SK-N-SH (cell line): ENCODE data around the gene RMND1. TPM values are rescaled to one million over a fixed set of nuclear protein-coding genes. Genes with fewer than 3 reads are reported as not detected.

Experiments
- CTCF ChIA-PET: fragments of 300-600, 350-600 bp; formaldehyde crosslinking; extraction: SDS; loops from one replicate; lab custom pipeline; 2021; lab: Yijun Ruan, JAX
- POLR2A ChIA-PET: fragments of 350-600 bp; sonication (Branson Sonifier 250); formaldehyde crosslinking; extraction: SDS; loops from one replicate; lab custom pipeline; 2020; ENCODE audit warnings: antibody characterized with exemption, inconsistent platforms; lab: Yijun Ruan, JAX
- DNase-seq: peaks from one replicate; pipeline ENCODE4 v3.0.0; 2012
- H2AFZ ChIP-seq: fragments of 200-600 bp; sonication (generic); 2 replicates; pipeline ENCODE4 v1.8.1; 2016; ENCODE audit warnings: antibody characterized with exemption, mild to moderate bottlenecking, low read depth
- H3F3A ChIP-seq: fragments of 200-600 bp; sonication (generic); replicated peaks from 2 replicates; pipeline ENCODE3; 2016; ENCODE audit warnings: antibody characterized with exemption, mild to moderate bottlenecking; ENCODE audit not compliant: insufficient read depth
- H3K27ac ChIP-seq, 2 experiments: fragments of 200-500 bp in 1 of 2; fragments of 200-600 bp in 1 of 2; sonication (Bioruptor generic) in 1 of 2; sonication (generic), shearing (Covaris generic) in 1 of 2; 2 replicates each; pipeline versions ENCODE4 v1.5.1 to v1.6.1; 2014 to 2016; ENCODE audit warnings: low read depth in 2 of 2, inconsistent platforms in 1 of 2, low read length in 1 of 2, mild to moderate bottlenecking in 1 of 2, mixed read lengths in 1 of 2
- H3K27me3 ChIP-seq: fragments of 200-600 bp; sonication (generic), shearing (Covaris generic); 2 replicates; pipeline ENCODE4 v1.6.1; 2016; ENCODE audit warnings: mixed run types; ENCODE audit not compliant: insufficient read depth
- H3K36me3 ChIP-seq, 2 experiments: fragments of 200-500 bp in 1 of 2; fragments of 200-600 bp in 1 of 2; sonication (Bioruptor generic) in 1 of 2; sonication (generic) in 1 of 2; replicated peaks in 1 of 2; 2 replicates each; pipeline versions ENCODE3 to v1.5.1; 2014 to 2016; ENCODE audit warnings: low read length in 1 of 2, mild to moderate bottlenecking in 1 of 2; ENCODE audit not compliant: insufficient read depth in 2 of 2, control insufficient read depth in 1 of 2
- H3K4me1 ChIP-seq, 2 experiments: fragments of 200-500 bp in 1 of 2; fragments of 200-600 bp in 1 of 2; sonication (Bioruptor generic) in 1 of 2; sonication (generic), shearing (Covaris generic) in 1 of 2; 2 replicates each; pipeline versions ENCODE4 v1.5.1 to v1.6.1; 2014 to 2016; ENCODE audit warnings: low read depth in 1 of 2, low read length in 1 of 2, mixed run types in 1 of 2; ENCODE audit not compliant: insufficient read depth in 2 of 2, control insufficient read depth in 1 of 2
- H3K4me2 ChIP-seq: fragments of 200-600 bp; sonication (generic), shearing (Covaris generic); 2 replicates; pipeline ENCODE4 v1.6.1; 2017; ENCODE audit warnings: mixed run types
- H3K4me3 ChIP-seq, 2 experiments: fragments of 200-500 bp in 1 of 2; fragments of 200-600 bp in 1 of 2; sonication (Bioruptor generic) in 1 of 2; sonication (generic), shearing (Covaris generic) in 1 of 2; 2 replicates each; pipeline versions ENCODE4 v1.5.1 to v1.8.1; 2014 to 2016; ENCODE audit warnings: low read depth in 2 of 2, inconsistent platforms in 1 of 2, low read length in 1 of 2, mild to moderate bottlenecking in 1 of 2, mixed read lengths in 1 of 2, moderate library complexity in 1 of 2
- H3K79me2 ChIP-seq: fragments of 200-600 bp; sonication (generic); 2 replicates; pipeline ENCODE4 v1.8.1; 2017; ENCODE audit warnings: mild to moderate bottlenecking; ENCODE audit not compliant: insufficient read depth
- H3K9ac ChIP-seq: fragments of 200-600 bp; sonication (generic); 2 replicates; pipeline ENCODE4 v1.6.1; 2017; ENCODE audit warnings: mixed run types
- H3K9me2 ChIP-seq: fragments of 200-600 bp; sonication (generic); 2 replicates; pipeline ENCODE4 v1.6.1; 2017; ENCODE audit warnings: mixed run types
- H3K9me3 ChIP-seq: fragments of 200-600 bp; sonication (generic); 2 replicates; pipeline ENCODE4 v1.6.1; 2017; ENCODE audit warnings: mixed run types, mild to moderate bottlenecking, moderate library complexity
- H4K20me1 ChIP-seq: fragments of 200-600 bp; sonication (generic); 2 replicates; pipeline ENCODE4 v1.6.1; 2017; ENCODE audit warnings: mild to moderate bottlenecking, mixed run types; ENCODE audit not compliant: insufficient read depth
- ELF1 ChIP-seq: IDR thresholded peaks from 2 replicates; pipeline ENCODE4 v1.4.0; 2012
- EP300 ChIP-seq, 2 experiments: IDR thresholded peaks; 2 replicates each; pipeline versions ENCODE4 v1.4.0 to v1.6.1; 2012; ENCODE audit warnings: borderline replicate concordance in 1 of 2, low read depth in 1 of 2, low read length in 1 of 2
- FOXM1 ChIP-seq: IDR thresholded peaks from 2 replicates; pipeline ENCODE4 v1.4.0; 2012; ENCODE audit warnings: low read depth, mild to moderate bottlenecking
- PBX3 ChIP-seq: IDR thresholded peaks from 2 replicates; pipeline ENCODE4; 2012
- REST ChIP-seq: IDR thresholded peaks from 2 replicates; pipeline ENCODE4 v1.6.1; 2012; ENCODE audit warnings: mild to moderate bottlenecking, low read depth, low read length, moderate library complexity
- RXRA ChIP-seq: IDR thresholded peaks from 2 replicates; pipeline ENCODE4 v1.4.0; 2012; ENCODE audit warnings: low read depth, mild to moderate bottlenecking, borderline replicate concordance
- SIN3A ChIP-seq: IDR thresholded peaks from 2 replicates; pipeline ENCODE4 v1.6.1; 2012; ENCODE audit warnings: low read depth, mild to moderate bottlenecking, low read length, moderate library complexity, borderline replicate concordance
- TAF1 ChIP-seq: IDR thresholded peaks from 2 replicates; pipeline ENCODE4 v1.6.1; 2012; ENCODE audit warnings: low read depth, mild to moderate bottlenecking, low read length, moderate library complexity, borderline replicate concordance
- TCF12 ChIP-seq: IDR thresholded peaks from 2 replicates; pipeline ENCODE4 v1.4.0; 2012
- ZBTB33 ChIP-seq: IDR thresholded peaks from 2 replicates; pipeline ENCODE4 v1.4.0; 2012; ENCODE audit warnings: low read depth, borderline replicate concordance
- WGBS: methylation state at CpG from one replicate; pipeline ENCODE4 v1.1.6; 2017; ENCODE audit warnings: low lambda C conversion rate; 5-methylcytosine and 5-hydroxymethylcytosine counted together
- polyA plus RNA-seq, 3 experiments: library from polyadenylated mRNA; depleted of rRNA; stranded (reverse); fragments of >200 nt; gene quantifications; 2 replicates each; pipeline ENCODE4 v1.2.3, GENCODE V29; 2012

Gene RMND1
- polyA plus RNA-seq, 1 of the 3 experiments (the other 2 are of a cell fraction): 14.8 TPM

GRCh38 chr6:151409679-151410078, 42.2 kb downstream of the RMND1 start (continued):
- no peak for TF ChIP-seq ELF1

GRCh38 chr6:151409260-151409659, 42.7 kb downstream of the RMND1 start:
- Histone ChIP-seq H3K27ac (no peak overlapping the region), H3K79me2 (peaks cover 64% of the 10 kb centered on the region), H3K9me2 (no peaks in the 10 kb centered on the region), H3K9ac (no peak overlapping the region), H3K9me3 (no peaks in the 10 kb centered on the region; the same call in 1 of the 2 replicates), H3K4me2 (no peak overlapping the region), H3K27me3 (no peaks in the 10 kb centered on the region), H3F3A (peaks cover 51% of the 10 kb centered on the region), H3K4me3 (no peak overlapping the region), H3K36me3 (peaks cover 43 to 79% of the 10 kb centered on the region in 2 experiments), H3K4me1 (no peaks in the 10 kb centered on the region), H4K20me1 (peaks cover 38% of the 10 kb centered on the region), H2AFZ (no peak overlapping the region)
- WGBS: 96% methylated on average over 2 of the region's 2 CpGs
- TF ChIP-seq TCF12: no peak
- no peak for TF ChIP-seq REST
- TF ChIP-seq EP300 (IDR thresholded peaks at IDR 0.05; ENCODE audit: borderline replicate concordance in 1 of 2, low read depth in 1 of 2, low read length in 1 of 2): no peak
- TF ChIP-seq ZBTB33: no peak
- no peak for TF ChIP-seq PBX3
- no peak for TF ChIP-seq FOXM1
- TF ChIP-seq TAF1: no peak
- TF ChIP-seq SIN3A: no peak
- no peak for TF ChIP-seq RXRA
- POLR2A ChIA-PET: no interaction called here
- no peak for DNase-seq
- CTCF ChIA-PET: no interaction called here
